SH-SY5Y (cell line): Measurements from ENCODE around the gene ITLN1.

Experiments
- GATA2 ChIP-seq: IDR thresholded peaks from 2 replicates; pipeline ENCODE4 v1.6.1; 2011; ENCODE audit warnings: mild to moderate bottlenecking, low read depth, low read length
- GATA3 ChIP-seq: IDR thresholded peaks from 2 replicates; pipeline ENCODE4 v1.6.1; 2011; ENCODE audit warnings: low read depth, mild to moderate bottlenecking, low read length, moderate library complexity

GRCh38 chr1:160844447-160845232 lies 40.3 kb downstream of the ITLN1 start:
- no peak for TF ChIP-seq GATA2
- no peak for TF ChIP-seq GATA3
